AG04449 (cell line): ENCODE results near the gene KIF5C.

Source experiments
- CTCF ChIA-PET: fragments of 350-600 bp; formaldehyde crosslinking; extraction: SDS; loops from one replicate; lab custom pipeline; 2021; ENCODE audit warnings: antibody characterized with exemption; lab: Yijun Ruan, JAX
- POLR2A ChIA-PET: fragments of 400-600, 350-600 bp; formaldehyde crosslinking; extraction: SDS; loops from one replicate; lab custom pipeline; 2020; ENCODE audit warnings: antibody characterized with exemption, inconsistent platforms; lab: Yijun Ruan, JAX
- DNase-seq: peaks from one replicate; pipeline ENCODE4 v3.0.0-alpha.2; 2010; ENCODE audit warnings: low read depth, low spot score
- H3K4me3 ChIP-seq: 2 replicates; pipeline ENCODE4 v1.5.1; 2011; ENCODE audit warnings: low read depth, mild to moderate bottlenecking, control low read depth, low read length
- TF ChIP-seq, protein P1 (sequence below): IDR thresholded peaks from one replicate; pipeline ENCODE4 v1.5.1; 2011; ENCODE audit warnings: mild to moderate bottlenecking, moderate library complexity, low read length, control low read depth, inconsistent platforms; ENCODE audit not compliant: insufficient read depth; ENCODE audit errors: missing control alignments

The KIF5C gene

DNA sequence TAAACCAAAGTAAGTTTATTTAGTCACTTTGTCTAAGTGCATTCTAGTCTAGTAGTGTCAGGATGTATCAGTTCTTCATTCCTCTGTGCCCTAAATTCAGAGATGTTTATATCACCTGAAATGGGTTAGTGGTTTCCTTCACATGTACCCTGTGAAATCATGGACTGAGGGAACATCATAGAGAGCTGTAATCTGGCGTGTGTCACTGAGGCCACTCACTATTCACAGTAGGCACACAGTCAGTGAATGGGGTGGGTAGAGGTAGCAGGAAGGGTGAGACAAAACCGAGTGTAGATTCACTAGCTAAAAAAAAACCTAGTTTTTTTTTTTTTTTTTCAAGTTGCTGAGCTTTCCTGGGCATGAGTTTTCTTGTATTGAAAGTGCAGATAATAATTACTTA, 5.6 kb downstream of the KIF5C start:
- TF ChIP-seq, protein P1, sequence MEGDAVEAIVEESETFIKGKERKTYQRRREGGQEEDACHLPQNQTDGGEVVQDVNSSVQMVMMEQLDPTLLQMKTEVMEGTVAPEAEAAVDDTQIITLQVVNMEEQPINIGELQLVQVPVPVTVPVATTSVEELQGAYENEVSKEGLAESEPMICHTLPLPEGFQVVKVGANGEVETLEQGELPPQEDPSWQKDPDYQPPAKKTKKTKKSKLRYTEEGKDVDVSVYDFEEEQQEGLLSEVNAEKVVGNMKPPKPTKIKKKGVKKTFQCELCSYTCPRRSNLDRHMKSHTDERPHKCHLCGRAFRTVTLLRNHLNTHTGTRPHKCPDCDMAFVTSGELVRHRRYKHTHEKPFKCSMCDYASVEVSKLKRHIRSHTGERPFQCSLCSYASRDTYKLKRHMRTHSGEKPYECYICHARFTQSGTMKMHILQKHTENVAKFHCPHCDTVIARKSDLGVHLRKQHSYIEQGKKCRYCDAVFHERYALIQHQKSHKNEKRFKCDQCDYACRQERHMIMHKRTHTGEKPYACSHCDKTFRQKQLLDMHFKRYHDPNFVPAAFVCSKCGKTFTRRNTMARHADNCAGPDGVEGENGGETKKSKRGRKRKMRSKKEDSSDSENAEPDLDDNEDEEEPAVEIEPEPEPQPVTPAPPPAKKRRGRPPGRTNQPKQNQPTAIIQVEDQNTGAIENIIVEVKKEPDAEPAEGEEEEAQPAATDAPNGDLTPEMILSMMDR, result no peak
- CTCF ChIA-PET, result no interaction called here
- POLR2A ChIA-PET, result no interaction called here
- H3K4me3 ChIP-seq, result no peak overlapping the region
- no peak for DNase-seq

DNA sequence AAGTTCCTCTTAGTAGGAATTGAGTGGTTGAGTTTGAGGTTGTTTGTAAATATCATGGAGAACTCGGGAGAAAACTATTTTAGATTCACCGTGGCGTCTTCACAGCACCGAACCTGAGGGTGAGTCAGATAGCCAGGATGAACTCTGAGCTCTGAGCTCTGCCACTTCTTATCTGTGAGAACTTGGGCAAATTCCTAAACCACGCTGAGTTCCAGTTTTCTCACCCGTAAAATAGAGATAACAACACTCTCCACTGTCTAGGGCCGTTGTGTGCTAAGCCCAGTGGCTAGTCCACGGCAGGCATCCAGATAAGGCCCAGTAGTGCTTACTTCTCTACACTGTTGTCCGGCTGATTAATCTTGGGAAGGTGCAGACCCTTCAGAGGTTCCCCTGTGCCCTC, 7.0 kb downstream of the KIF5C start:
- no peak for DNase-seq
- CTCF ChIA-PET, result no interaction called here
- POLR2A ChIA-PET, result no interaction called here
- TF ChIP-seq, protein P1, result no peak
- H3K4me3 ChIP-seq, result no peak overlapping the region

DNA sequence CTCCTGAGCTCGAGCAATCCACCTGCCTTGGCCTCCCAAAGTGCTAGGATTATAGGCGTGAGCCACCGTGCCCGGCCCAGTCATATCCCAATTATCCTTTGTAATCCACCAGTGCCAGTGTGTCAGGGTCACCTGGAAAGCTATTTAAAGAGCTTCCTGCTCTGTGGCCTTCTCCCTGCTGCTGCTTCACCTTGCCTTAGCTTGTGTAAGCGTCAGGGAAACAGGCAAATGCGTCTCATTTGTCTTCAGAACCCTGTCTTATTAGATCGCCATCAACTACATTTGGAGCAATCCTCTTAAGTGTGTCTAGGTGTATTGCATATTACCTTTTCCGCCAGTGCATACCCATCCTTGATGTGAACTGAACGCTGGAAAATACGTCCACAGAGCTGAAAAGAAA, 10.2 kb downstream of the KIF5C start:
- POLR2A ChIA-PET, result no interaction called here
- TF ChIP-seq, protein P1, result no peak
- no peak for DNase-seq

DNA sequence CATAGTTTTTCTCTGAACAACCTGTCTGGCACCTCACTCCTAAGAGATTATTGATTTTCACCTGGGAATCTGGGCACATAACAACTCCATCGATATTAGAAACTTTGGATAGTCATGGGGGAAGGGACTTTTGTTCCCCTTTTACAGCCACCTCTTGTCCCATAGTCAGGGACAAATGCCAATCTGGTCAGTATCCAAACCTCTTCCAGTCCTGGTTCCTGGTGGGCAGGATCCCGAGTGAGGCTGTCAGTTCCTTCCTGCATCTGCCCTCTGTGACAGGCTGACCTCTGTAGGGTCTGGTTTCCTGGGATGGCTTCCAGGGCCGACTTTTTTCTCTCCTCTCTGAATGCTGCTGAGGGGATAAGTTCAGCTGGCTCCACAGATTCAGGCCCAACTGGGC, 11.0 kb downstream of the KIF5C start:
- ChIA-PET CTCF (no interaction called here), POLR2A (no interaction called here)
- TF ChIP-seq, protein P1, result no peak
- H3K4me3 ChIP-seq, result no peak overlapping the region
- DNase-seq, result no peak

More for the DNA sequence above, 10.2 kb downstream of the KIF5C start:
- H3K4me3 ChIP-seq, result no peak overlapping the region
- CTCF ChIA-PET, result no interaction called here

DNA sequence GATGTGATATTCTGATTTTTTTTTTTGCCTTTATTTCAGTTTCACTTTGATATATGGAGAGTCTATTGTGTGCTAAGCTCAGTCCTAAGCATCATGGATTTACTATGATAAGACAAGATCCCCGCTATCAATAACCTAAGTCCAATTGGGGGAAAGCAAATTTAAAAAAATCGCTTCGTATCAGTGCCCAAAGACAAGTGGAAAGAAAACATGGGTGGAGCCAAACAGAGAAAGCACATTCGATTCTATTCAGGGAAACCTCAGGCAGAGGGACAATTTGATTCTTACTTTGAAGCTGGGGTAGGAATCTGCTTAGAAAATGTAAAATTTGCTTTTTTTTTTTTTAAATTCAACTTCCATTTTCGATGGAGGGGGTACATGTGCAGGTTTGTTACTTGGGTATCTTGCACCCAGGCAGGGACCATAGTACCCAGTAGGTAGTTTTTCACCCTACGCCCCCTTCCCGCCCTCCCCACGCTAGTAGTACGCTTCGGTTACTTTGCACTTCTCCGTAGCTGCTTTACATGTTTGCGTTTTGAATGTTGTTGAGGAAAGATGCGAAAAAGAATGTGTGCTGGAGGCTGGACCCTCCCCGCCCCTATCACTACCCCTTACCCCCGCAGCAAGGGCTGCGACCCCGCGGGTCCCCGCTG, 12.4 kb downstream of the KIF5C start:
- no peak for DNase-seq
- no peak overlapping the region for H3K4me3 ChIP-seq
- ChIA-PET CTCF (no interaction called here), POLR2A (no interaction called here)
- TF ChIP-seq, protein P1, result no peak

DNA sequence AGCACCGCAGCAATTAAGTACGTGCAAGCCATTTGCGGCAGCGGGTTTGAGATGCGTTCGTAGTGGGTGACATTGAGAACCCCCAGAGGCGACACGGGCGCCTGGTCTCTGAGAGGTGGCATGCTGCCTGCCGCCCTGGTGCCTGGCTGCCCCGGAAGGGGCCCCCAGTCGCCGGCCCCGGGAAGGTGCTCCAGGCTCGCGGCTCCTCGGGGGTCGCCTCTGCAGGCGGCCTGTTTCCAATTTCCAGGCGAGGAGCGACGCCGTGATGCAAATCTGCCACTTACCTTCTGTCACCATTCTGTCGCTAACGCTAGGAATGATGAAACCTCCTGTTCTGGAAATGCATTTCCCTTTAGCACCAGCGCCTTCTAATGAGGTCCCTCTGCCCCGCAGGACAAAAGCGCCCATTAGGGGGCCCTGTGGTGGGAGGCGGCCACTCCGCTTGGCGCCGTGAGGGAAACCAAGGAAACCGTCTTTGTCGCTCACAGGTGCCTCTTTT, 13.0 kb downstream of the KIF5C start:
- TF ChIP-seq, protein P1, result no peak
- no peak overlapping the region for H3K4me3 ChIP-seq
- ChIA-PET CTCF (no interaction called here), POLR2A (no interaction called here)
- DNase-seq, result no peak
